Fibroblast of lung (primary cell): Measurements from ENCODE around the gene RNFT2.

Experiments used
- CTCF ChIP-seq, 2 donors: IDR thresholded peaks in 1 of 2; conservative IDR thresholded peaks in 1 of 2; 1 replicate in 1 of 2; 2 replicates in 1 of 2; pipeline ENCODE4 v1.5.1; 2011 to 2012; ENCODE audit warnings: low read length in 2 of 2, control low read depth in 1 of 2, inconsistent platforms in 1 of 2, low read depth in 1 of 2, mild to moderate bottlenecking in 1 of 2
- EZH2 ChIP-seq: IDR thresholded peaks from 2 replicates; pipeline ENCODE4 v1.5.1; 2012; ENCODE audit warnings: low read length, control low read depth, mild to moderate bottlenecking; ENCODE audit errors: missing control alignments

- TF ChIP-seq CTCF (conservative IDR thresholded peaks at IDR 0.05 in 1 of 2, IDR thresholded peaks at IDR 0.05 in 1 of 2; ENCODE audit: low read depth in 1 of 2, low read length in 2 of 2) (no peak), EZH2 (no peak)
Measured at GRCh38 chr12:116839287-116839830, 101.2 kb downstream of the RNFT2 start.
